ENCODE results near the gene MKRN2. TPM values are rescaled to one million over a fixed set of nuclear protein-coding genes. Genes with fewer than 3 reads are reported as not detected.

MKRN2 gene
- total RNA-seq, 1 experiment from 2014 or later: 18.2 TPM

DNA sequence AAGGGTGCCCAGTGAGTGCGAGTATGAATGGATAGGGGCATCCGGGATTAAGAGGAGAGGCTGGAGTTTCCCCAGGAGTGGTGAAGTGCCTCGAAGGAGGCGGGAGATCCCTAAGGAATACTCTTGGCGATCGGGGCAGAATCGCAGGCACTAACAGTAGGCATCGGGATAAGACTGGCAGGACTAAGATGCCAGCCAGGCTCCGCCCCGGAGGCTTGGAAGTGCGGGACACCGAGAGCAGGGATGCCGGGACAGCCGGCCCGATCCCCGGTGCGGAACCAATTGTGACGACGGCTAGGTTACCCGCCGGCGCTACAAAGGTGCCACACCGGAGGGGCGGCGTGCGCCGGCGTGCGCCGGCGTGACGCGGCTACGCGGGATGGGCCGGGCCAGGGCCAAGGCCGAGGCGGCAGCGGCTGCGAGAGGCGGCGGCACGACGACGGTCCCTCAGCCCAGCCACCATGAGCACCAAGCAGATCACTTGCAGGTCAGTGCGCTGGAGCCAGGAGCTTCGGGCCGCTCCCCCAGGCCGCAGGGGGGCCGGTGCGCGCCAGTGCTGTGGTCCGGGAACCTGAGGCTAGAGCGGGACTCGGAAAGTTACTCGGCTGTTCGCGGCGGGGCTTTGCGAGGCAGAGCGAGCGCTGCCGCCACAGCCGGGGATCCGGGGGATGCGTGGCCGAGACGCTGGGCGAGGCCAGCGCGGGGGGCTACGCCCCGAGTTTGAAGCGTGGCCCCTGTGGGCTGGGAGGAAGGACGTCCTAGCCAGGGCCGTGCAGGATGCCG, at the start of gene MKRN2 (continued):
- TF ChIP-seq FOXK1 (CRISPR knock-in tag; IDR thresholded peaks at IDR 0.05) (peak; percentile 86; the same call in 1 of the 2 replicates), CREB1 (CRISPR knock-in tag; IDR thresholded peaks at IDR 0.05) (0 out of 2 replicates have a peak, but pooled peaks have one; percentile 44), ZNF121 (CRISPR knock-in tag; IDR thresholded peaks at IDR 0.05) (peak; percentile 99), RORB (CRISPR knock-in tag; IDR thresholded peaks at IDR 0.05) (no peak), NFE2L1 (CRISPR knock-in tag; IDR thresholded peaks at IDR 0.05) (no peak), SP1 (CRISPR knock-in tag; conservative IDR thresholded peaks at IDR 0.05) (peak; percentile 98), JUN (CRISPR knock-in tag; IDR thresholded peaks at IDR 0.05) (no peak), NFYB (CRISPR knock-in tag; conservative IDR thresholded peaks at IDR 0.05; ENCODE audit: low read depth) (peak; percentile 40; the same call in 1 of the 2 replicates), FOXJ3 (CRISPR knock-in tag; IDR thresholded peaks at IDR 0.05; ENCODE audit: borderline replicate concordance) (no peak), TCF7 (CRISPR knock-in tag; IDR thresholded peaks at IDR 0.05; ENCODE audit: low read depth) (peak; percentile 72; the same call in 1 of the 2 replicates), MXD4 (CRISPR knock-in tag; IDR thresholded peaks at IDR 0.05; ENCODE audit: borderline replicate concordance) (no peak), CREM (CRISPR knock-in tag; IDR thresholded peaks at IDR 0.05) (peak; percentile 86), JAZF1 (CRISPR knock-in tag; IDR thresholded peaks at IDR 0.05) (no peak)
- TF ChIP-seq, protein P1, sequence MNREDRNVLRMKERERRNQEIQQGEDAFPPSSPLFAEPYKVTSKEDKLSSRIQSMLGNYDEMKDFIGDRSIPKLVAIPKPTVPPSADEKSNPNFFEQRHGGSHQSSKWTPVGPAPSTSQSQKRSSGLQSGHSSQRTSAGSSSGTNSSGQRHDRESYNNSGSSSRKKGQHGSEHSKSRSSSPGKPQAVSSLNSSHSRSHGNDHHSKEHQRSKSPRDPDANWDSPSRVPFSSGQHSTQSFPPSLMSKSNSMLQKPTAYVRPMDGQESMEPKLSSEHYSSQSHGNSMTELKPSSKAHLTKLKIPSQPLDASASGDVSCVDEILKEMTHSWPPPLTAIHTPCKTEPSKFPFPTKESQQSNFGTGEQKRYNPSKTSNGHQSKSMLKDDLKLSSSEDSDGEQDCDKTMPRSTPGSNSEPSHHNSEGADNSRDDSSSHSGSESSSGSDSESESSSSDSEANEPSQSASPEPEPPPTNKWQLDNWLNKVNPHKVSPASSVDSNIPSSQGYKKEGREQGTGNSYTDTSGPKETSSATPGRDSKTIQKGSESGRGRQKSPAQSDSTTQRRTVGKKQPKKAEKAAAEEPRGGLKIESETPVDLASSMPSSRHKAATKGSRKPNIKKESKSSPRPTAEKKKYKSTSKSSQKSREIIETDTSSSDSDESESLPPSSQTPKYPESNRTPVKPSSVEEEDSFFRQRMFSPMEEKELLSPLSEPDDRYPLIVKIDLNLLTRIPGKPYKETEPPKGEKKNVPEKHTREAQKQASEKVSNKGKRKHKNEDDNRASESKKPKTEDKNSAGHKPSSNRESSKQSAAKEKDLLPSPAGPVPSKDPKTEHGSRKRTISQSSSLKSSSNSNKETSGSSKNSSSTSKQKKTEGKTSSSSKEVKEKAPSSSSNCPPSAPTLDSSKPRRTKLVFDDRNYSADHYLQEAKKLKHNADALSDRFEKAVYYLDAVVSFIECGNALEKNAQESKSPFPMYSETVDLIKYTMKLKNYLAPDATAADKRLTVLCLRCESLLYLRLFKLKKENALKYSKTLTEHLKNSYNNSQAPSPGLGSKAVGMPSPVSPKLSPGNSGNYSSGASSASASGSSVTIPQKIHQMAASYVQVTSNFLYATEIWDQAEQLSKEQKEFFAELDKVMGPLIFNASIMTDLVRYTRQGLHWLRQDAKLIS (CRISPR knock-in tag; IDR thresholded peaks at IDR 0.05; ENCODE audit: borderline replicate concordance): peak; percentile 46; the same call in 1 of the 2 replicates
- TF ChIP-seq, protein P2, sequence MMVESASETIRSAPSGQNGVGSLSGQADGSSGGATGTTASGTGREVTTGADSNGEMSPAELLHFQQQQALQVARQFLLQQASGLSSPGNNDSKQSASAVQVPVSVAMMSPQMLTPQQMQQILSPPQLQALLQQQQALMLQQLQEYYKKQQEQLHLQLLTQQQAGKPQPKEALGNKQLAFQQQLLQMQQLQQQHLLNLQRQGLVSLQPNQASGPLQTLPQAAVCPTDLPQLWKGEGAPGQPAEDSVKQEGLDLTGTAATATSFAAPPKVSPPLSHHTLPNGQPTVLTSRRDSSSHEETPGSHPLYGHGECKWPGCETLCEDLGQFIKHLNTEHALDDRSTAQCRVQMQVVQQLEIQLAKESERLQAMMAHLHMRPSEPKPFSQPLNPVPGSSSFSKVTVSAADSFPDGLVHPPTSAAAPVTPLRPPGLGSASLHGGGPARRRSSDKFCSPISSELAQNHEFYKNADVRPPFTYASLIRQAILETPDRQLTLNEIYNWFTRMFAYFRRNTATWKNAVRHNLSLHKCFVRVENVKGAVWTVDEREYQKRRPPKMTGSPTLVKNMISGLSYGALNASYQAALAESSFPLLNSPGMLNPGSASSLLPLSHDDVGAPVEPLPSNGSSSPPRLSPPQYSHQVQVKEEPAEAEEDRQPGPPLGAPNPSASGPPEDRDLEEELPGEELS (CRISPR knock-in tag; IDR thresholded peaks at IDR 0.05): peak; percentile 82
- TF ChIP-seq, protein P3, sequence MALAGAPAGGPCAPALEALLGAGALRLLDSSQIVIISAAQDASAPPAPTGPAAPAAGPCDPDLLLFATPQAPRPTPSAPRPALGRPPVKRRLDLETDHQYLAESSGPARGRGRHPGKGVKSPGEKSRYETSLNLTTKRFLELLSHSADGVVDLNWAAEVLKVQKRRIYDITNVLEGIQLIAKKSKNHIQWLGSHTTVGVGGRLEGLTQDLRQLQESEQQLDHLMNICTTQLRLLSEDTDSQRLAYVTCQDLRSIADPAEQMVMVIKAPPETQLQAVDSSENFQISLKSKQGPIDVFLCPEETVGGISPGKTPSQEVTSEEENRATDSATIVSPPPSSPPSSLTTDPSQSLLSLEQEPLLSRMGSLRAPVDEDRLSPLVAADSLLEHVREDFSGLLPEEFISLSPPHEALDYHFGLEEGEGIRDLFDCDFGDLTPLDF (CRISPR knock-in tag; IDR thresholded peaks at IDR 0.05): no peak
- TF ChIP-seq, protein P4, sequence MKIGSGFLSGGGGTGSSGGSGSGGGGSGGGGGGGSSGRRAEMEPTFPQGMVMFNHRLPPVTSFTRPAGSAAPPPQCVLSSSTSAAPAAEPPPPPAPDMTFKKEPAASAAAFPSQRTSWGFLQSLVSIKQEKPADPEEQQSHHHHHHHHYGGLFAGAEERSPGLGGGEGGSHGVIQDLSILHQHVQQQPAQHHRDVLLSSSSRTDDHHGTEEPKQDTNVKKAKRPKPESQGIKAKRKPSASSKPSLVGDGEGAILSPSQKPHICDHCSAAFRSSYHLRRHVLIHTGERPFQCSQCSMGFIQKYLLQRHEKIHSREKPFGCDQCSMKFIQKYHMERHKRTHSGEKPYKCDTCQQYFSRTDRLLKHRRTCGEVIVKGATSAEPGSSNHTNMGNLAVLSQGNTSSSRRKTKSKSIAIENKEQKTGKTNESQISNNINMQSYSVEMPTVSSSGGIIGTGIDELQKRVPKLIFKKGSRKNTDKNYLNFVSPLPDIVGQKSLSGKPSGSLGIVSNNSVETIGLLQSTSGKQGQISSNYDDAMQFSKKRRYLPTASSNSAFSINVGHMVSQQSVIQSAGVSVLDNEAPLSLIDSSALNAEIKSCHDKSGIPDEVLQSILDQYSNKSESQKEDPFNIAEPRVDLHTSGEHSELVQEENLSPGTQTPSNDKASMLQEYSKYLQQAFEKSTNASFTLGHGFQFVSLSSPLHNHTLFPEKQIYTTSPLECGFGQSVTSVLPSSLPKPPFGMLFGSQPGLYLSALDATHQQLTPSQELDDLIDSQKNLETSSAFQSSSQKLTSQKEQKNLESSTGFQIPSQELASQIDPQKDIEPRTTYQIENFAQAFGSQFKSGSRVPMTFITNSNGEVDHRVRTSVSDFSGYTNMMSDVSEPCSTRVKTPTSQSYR (CRISPR knock-in tag; IDR thresholded peaks at IDR 0.05): no peak
- TF ChIP-seq, protein P5, sequence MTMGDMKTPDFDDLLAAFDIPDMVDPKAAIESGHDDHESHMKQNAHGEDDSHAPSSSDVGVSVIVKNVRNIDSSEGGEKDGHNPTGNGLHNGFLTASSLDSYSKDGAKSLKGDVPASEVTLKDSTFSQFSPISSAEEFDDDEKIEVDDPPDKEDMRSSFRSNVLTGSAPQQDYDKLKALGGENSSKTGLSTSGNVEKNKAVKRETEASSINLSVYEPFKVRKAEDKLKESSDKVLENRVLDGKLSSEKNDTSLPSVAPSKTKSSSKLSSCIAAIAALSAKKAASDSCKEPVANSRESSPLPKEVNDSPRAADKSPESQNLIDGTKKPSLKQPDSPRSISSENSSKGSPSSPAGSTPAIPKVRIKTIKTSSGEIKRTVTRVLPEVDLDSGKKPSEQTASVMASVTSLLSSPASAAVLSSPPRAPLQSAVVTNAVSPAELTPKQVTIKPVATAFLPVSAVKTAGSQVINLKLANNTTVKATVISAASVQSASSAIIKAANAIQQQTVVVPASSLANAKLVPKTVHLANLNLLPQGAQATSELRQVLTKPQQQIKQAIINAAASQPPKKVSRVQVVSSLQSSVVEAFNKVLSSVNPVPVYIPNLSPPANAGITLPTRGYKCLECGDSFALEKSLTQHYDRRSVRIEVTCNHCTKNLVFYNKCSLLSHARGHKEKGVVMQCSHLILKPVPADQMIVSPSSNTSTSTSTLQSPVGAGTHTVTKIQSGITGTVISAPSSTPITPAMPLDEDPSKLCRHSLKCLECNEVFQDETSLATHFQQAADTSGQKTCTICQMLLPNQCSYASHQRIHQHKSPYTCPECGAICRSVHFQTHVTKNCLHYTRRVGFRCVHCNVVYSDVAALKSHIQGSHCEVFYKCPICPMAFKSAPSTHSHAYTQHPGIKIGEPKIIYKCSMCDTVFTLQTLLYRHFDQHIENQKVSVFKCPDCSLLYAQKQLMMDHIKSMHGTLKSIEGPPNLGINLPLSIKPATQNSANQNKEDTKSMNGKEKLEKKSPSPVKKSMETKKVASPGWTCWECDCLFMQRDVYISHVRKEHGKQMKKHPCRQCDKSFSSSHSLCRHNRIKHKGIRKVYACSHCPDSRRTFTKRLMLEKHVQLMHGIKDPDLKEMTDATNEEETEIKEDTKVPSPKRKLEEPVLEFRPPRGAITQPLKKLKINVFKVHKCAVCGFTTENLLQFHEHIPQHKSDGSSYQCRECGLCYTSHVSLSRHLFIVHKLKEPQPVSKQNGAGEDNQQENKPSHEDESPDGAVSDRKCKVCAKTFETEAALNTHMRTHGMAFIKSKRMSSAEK (CRISPR knock-in tag; IDR thresholded peaks at IDR 0.05; ENCODE audit: borderline replicate concordance): no peak
- TF ChIP-seq, protein P6, sequence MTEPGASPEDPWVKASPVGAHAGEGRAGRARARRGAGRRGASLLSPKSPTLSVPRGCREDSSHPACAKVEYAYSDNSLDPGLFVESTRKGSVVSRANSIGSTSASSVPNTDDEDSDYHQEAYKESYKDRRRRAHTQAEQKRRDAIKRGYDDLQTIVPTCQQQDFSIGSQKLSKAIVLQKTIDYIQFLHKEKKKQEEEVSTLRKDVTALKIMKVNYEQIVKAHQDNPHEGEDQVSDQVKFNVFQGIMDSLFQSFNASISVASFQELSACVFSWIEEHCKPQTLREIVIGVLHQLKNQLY (CRISPR knock-in tag; IDR thresholded peaks at IDR 0.05): peak; percentile 81; the same call in 1 of the 2 replicates
- TF ChIP-seq, protein P7, sequence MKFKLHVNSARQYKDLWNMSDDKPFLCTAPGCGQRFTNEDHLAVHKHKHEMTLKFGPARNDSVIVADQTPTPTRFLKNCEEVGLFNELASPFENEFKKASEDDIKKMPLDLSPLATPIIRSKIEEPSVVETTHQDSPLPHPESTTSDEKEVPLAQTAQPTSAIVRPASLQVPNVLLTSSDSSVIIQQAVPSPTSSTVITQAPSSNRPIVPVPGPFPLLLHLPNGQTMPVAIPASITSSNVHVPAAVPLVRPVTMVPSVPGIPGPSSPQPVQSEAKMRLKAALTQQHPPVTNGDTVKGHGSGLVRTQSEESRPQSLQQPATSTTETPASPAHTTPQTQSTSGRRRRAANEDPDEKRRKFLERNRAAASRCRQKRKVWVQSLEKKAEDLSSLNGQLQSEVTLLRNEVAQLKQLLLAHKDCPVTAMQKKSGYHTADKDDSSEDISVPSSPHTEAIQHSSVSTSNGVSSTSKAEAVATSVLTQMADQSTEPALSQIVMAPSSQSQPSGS (CRISPR knock-in tag; IDR thresholded peaks at IDR 0.05; ENCODE audit: borderline replicate concordance, low read depth): no peak

Data from WTC11 (cell line).